HG03097 (cell line): ENCODE measurements around the gene POLR2E.

Experiments
- ATAC-seq: cut with Tn5 transposase; IDR thresholded peaks from one replicate; pipeline ENCODE4 v1.9.1; 2021; ENCODE audit not compliant: unreplicated experiment, low FRiP score

The POLR2E gene

GRCh38 chr19:1082165-1082927 lies 12.8 kb downstream of the POLR2E start:
- ATAC-seq: no peak

GRCh38 chr19:1081301-1082164 lies 13.6 kb downstream of the POLR2E start:
- no peak for ATAC-seq

GRCh38 chr19:1080360-1081161 lies 14.6 kb downstream of the POLR2E start:
- ATAC-seq: no peak

- ATAC-seq: no peak
Observed at GRCh38 chr19:1079566-1080111, 15.5 kb downstream of the POLR2E start.

- ATAC-seq: peak; percentile 66
Observed at GRCh38 chr19:1076951-1077350, 18.2 kb downstream of the POLR2E start.

- no peak for ATAC-seq
Observed at GRCh38 chr19:1076046-1076386, 19.2 kb downstream of the POLR2E start.

- peak; percentile 39 for ATAC-seq
Observed at GRCh38 chr19:1074544-1075283, 20.5 kb downstream of the POLR2E start.

- no peak for ATAC-seq
Observed at GRCh38 chr19:1073956-1074517, 21.1 kb downstream of the POLR2E start.

GRCh38 chr19:1073063-1073955 lies 21.9 kb downstream of the POLR2E start:
- ATAC-seq: no peak

GRCh38 chr19:1072371-1073015 lies 22.7 kb downstream of the POLR2E start:
- no peak for ATAC-seq

GRCh38 chr19:1070931-1071791 lies 24.0 kb downstream of the POLR2E start:
- no peak for ATAC-seq

- ATAC-seq: no peak
Observed at GRCh38 chr19:1070576-1070930, 24.6 kb downstream of the POLR2E start.

- no peak for ATAC-seq
Observed at GRCh38 chr19:1069009-1069779, 26.0 kb downstream of the POLR2E start.

GRCh38 chr19:1068009-1069001 lies 26.9 kb downstream of the POLR2E start:
- ATAC-seq: no peak

- no peak for ATAC-seq
Observed at GRCh38 chr19:1067341-1067957, 27.7 kb downstream of the POLR2E start.
